GM19035 (cell line): ENCODE results near the gene ANKLE2.

ENCODE experiments used
- ATAC-seq: cut with Tn5 transposase; IDR thresholded peaks from one replicate; pipeline ENCODE4 v1.9.1; 2021; ENCODE audit not compliant: unreplicated experiment

Gene ANKLE2

DNA sequence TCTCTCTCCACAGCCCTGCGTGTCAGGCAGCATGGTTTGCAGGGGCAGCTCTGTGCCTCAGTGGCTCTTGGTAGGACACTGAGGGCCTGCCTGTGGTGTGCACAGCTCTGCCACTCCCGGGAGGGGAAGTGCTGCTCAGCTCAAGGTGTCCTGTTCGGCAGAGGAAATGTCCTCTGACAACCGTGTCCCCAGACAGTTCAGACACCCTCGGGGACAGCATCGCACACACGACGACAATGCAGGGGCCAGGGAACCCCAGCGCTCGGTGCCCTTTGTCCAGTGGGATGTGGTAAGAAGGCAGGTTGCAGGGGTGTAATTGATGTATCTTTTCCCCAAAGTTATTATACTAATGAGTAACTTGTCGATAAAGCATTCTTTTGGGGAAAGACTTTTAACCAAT is 14.2 kb downstream of the ANKLE2 start:
- no peak for ATAC-seq

DNA sequence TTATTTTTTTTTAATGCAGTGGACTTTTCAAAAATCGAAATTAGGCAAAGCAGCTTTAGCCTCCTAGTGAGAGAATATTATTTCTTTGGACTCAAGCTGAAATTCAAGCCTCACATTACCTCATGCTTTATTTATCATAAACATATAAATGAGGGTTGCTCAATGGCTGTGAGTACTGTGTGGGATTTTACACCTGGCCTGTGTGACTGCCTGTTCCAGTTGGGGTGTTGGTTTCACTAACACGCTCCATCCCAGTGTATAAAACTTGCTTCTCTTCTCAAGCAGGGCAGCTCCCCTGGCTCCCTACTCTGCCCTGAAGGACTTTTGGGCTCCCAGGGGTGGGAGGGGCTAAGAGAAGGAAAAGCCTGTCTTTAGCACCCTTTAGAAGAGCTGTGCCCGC is 15.0 kb downstream of the ANKLE2 start:
- ATAC-seq = no peak

DNA sequence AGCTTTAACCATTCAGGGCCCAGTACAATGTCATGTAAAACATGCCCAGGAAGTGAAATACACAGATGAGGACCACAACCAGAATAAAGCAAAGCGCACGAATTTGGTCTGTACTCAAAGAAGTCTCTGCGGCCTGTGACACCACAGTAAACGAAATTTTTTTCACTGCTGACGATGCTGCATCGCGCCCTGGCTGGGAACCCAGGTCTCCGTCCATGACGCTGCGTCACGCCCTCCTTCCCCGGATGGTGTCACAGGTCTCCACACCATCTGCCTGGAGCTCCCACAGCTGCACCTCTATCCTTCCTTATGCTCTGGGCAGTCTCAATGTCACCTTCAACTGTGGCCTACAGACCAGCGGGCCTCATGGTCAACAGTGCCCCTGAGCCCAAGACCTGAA is 17.8 kb downstream of the ANKLE2 start:
- no peak for ATAC-seq

DNA sequence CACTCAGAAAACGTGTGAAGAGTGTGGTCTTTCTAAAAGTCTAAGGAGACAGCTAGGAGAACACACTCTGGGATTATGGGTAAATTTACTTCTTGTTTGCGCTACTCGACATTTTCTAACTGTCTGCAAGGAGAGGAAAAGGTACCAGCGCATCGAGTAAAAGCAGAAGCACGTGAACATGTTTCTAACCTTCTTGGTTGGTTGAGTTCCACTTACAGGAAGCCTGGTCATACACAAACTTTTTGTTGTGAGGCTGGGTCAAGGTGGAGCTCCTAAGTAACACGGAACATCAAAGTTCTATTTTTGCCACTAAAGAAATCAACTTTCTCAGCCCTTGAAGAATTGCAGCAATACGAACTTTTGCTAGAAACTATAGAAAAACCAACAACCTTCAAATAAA is 20.0 kb downstream of the ANKLE2 start:
- no peak for ATAC-seq

DNA sequence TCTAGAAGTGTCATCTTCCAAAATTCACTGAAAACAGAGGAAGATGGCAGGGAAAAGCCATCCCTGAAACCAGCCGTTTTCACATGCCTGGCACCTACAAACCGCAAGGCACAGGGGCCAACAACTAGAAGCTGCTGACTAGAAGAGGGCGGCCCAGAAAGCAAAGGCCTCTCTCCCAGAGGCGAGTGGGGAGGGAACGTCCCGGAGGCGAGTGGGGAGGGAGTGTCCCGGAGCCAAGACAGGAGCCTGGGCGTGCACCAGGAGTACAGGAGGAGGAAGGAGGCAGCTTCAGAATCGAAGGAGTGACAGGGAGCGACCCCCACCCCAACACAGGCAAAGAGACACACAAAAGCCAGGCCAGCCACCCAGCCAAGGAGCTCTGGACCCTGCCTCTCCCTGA is 21.0 kb downstream of the ANKLE2 start:
- ATAC-seq = no peak

DNA sequence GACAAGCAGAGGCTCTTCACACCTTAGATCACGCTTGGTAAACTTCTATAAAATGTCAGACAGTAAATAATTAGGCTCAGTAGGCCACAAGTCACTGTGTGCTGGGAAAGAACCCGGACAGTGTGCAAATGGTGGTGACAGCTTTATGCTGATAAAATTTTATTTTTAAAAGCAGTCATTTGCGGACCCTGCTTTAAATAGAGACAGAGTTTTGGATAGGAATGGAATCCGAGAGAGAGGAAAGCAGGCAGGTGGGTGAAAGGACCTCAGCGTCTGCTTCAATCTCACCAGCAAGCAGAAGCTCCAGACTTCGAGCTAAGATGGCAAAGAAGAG is 21.4 kb downstream of the ANKLE2 start:
- no peak for ATAC-seq

DNA sequence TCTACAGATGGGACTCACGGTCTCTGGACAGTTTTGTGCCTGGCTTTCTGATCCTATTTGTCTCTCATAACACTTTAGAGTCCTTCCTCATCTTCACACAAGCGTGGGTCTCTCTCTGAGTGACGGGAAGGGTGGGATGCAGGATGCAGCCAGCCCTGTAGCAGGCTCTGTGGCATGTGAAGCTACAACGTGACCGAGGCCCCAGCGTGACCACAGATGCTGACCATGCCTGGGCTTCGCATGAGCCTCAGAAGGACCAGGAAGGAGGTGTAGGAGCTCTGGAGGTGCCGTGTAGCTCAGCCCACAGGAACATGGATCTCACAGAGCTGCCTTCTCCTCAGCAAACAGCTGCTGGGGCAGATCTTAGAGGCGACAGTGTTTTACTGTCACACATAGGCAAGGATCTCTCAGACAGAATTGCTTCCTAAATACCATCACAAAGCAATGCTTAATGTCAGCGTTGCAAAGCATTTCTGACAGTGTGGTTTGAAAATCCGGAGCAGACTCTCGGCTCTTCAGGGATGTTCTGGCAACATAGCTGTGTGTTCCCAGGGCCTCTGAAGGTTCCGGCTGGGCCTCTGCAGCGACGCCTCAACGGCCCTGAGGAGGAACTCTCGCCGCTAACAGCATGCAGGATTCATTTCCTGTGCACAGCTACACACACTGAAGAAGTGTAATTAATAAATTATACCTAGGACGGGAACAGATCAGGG is 21.9 kb downstream of the ANKLE2 start:
- no peak for ATAC-seq

DNA sequence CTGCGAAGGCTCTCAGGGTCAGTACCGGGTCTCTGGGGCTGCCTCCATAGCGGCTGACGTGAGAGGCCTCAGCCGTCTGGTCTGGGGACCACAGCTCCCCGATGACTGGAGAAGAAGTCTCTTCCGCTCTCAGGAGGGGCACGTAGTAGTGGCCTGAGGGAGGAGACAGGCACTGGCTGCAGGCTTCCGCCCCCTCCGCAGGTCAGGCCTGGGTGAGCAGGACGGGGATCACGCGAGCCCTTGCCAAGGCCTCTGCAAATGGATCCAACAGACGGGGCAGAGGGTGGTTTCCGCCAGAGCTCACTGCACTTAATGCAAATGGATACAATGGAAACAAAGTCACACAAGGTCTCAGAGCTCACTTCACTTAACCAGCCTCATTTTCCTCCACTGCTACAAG is 24.7 kb downstream of the ANKLE2 start:
- no peak for ATAC-seq

DNA sequence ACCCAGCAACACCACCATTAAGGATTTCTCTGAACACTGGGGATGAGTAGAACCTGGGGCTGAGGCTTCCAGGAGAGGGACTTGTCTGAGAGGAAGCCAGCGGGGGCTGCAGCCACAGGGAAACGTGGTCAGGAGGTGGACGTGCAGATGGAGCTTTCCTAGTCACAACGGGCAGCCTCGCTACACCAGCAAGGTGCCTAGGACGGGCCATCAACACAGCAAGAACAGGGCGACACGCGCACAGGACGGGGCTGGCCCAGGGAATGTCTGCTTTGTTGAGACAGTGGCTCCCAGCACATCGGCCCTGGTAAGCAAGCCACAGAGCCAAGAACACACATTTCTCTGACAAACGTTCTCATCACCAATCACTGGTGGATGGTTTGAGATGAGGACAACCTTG is 25.3 kb downstream of the ANKLE2 start:
- ATAC-seq = no peak

DNA sequence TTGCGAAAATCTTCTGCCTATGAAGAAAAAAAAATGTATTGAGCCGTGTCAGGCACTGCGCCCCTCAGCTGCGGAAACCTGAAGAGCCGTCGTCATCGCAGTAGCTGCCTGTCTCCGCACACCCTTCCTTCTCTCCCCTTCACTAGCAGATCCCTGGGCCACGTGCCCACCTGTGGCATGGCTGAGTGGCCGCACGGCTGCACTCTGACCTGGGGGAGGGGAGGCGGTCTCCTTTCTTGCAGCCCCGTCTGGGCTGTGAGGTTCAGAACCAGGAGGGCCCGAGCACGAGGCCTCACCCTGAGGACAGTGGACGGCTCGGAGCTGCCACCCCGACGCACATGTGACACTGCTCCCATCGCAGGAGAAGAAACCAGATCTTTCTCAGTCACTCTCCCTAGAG is 26.1 kb downstream of the ANKLE2 start:
- ATAC-seq = no peak

DNA sequence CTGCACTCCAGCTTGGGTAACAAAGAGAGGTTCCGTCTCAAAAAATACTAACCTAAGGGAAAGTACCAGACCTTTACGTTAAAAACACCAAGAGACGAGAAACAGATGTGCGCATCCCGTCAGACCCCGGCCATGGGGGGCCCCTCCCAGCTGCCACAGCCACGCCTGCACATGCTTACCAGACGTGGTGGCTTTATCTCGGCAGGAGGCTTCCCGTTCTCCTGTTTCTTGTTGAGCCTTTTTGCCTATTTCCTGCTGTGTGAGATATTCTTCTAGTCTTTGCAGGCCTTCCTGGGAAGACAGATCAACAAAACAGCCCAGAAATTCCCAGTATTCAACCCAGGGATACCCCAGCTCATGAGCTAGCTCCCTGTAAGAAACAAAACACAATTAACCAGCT is 27.4 kb downstream of the ANKLE2 start:
- no peak for ATAC-seq

DNA sequence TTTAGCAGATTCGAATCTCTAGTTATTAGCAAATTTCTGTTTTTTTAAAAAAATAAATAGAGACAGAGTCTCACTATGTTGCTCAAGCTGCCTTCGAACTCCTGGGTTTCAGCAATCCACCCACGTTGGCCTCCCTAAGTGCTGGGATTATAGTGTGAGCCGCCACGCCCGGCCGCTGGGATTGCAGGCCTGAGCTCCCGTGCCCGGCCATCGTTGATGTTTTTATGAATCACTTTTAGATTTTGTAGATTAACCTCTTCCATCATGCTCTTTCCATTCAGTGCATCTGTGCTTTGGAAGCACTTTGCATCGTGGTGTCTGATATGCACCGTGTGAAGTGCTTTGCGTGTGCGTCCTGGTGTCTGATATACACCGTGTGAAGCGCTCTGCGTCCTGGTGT is 30.1 kb downstream of the ANKLE2 start:
- ATAC-seq = no peak

DNA sequence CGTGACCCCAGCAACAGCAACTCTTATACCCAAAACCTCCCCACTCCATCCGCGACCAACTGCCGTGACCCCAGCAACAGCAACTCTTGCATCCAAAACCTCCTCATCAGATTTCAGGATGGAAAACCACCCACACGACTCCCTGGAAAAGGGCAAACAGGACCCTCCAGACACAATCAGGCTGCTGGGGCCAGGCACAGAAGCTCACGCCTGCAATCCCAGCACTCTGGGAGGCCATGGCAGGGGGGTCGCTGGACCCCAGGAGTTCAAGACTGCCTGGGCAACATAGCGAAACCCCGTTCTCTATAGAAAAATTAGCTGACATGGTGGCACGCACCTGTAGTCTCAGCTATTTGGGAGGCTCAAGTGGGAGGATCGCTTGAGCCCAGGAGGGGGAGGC is 31.3 kb downstream of the ANKLE2 start:
- no peak for ATAC-seq

DNA sequence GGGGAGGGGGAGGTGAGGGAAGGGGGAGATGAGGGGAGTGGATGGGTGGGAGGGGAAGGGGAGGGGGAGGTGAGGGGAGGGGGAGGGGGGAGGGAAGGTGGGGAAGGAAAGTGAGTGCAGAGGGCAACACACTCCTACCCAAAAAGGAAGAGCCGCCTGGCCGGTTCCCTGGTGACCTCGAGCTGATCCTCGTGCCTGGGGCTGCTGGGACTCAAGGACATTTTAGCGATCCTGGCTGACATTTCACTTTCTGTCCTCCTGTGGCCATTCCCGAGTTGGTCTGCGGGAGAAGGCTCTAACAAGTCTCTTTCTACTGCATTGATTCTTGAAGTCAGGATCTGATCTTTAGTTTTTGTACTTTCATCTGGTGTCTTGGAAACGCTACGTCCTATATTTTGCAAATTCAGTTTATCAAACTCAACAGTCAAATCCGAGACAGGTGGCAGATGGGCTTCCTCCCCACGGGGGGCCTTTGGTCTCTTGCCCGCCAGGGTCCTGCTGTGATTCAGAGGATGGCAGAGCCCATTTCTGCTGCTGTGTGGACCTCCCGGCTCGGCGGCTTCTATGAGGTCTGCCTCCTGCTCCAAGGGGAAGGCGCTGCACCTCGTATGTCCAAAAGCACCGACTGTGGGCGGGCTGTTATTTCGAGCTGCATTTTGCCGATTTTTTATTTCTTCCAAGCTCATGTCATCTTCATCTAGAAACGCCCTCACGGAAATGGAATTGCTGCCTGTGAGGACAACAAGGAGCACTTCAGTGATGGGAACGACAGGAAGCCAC is 31.9 kb downstream of the ANKLE2 start:
- ATAC-seq = no peak

DNA sequence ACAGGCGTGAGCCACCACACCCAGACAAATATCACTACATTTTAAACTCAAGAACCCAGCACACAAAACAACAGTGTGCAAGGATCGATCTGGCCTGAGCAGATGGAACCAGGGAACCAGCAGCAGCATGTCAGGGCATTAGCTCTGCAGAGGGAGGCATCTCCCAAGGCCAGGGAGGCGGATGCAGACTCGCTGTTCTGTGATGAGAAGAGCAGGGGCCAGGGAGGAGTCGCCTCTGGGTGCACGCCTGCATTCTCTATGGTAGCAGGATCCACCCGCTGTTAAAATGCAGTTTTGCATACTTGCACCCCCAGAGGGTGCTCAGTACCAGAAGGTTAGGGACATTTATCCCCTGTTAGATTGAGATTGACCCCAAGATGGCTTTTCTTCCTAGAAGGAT is 33.1 kb downstream of the ANKLE2 start:
- ATAC-seq = no peak

DNA sequence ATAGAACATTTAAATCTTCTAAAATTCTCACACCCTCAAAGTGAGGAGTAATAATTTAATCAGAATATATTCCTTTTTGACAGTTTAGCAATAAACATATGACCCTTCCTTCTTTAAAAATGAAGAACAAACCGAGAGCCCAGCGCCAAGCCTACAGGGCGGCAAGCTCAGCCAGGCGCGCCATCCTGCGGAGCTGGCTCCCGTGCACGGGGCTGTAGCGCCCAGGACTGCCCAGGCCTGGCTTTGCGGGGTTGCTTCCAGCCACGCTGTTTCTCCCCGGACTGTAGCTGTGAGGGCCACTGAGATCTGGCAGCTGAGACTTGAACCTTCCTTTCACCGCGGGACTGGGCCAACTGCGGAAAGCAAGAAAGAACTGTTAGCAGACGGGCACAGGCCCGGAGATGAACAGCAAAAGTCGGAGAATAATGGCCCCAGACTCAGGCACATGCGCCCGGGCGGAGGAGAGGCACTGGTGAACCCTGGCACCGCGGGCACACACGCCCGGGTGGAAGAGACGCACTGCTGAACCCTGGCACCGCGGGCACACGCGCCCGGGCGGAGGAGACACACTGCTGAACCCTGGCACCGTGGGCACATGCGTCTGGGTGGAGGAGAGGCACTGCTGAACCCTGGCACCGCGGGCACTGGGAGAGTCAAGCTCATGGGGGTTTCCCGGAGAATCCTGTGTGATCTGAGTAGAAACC is 34.4 kb downstream of the ANKLE2 start:
- no peak for ATAC-seq

DNA sequence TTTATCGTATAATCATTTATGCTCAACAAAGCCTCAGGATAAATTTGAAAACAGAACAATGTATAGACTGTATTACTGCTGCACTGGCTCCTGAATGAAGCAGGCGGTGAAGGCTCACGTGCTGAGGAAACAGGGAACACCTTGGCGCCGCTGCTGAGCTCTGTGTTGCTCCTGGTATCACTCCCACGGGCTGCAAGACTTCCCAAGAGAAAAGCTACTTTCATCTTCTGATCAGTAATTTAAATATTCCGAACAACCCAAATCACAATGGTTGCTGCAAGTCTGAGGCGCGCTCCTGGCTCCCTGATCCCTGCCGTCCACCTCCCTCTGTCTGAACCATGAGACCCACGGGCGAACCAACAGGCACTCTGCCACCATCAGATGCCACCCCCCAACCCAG is 35.2 kb downstream of the ANKLE2 start:
- ATAC-seq = no peak

DNA sequence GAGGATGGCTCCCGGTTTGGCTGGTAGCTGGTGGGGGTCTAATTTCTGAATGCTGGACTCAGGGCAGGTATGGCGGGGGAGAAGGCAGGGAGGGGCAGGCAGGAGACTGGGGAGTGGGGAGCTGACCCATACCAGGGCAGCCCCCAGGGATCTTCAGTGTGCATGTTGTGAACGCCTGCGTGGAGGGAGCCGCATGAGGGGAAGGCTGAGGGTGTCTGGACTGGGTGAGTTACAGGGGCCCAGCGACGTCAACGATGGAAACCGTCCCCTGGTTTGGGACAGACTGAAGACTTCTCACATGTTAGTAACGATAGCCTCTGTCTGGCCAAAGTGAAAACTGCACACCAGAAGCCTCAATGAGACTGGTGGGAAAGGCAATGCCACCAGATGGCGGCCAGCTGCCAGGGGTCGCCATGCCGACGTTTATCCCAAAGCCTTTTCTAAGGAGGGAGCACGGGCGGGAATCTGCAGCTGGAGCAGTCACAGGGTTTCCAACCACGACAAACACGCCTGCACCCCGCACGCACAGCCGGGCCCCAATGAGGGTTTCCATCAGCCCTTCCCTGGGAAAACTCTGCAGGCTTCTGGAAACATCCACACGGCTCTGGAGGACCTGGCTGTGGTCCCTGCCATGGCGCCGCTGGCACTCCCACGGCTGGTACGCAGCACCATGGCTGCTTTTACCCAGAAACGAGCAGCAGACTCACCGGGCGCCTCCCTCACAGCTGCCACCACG is 37.0 kb downstream of the ANKLE2 start:
- ATAC-seq = no peak

DNA sequence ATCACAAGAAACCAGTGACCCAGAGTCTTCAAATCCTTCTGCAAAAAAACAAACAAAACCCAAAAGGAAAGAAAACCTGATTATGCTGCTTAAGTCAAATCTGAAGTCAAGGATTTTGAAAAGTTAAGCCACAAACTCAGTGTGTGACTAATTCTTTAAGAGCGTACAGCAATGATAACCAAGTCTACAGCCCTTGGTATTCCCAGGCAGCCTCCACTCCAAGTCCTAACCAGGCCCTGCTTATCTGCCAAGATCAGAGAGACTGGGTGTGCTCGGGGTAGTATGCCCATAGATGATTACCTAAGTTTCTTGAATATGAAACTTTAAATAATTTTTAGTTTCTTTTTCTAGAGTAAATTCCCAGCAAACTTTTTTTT is 37.9 kb downstream of the ANKLE2 start:
- ATAC-seq = no peak

DNA sequence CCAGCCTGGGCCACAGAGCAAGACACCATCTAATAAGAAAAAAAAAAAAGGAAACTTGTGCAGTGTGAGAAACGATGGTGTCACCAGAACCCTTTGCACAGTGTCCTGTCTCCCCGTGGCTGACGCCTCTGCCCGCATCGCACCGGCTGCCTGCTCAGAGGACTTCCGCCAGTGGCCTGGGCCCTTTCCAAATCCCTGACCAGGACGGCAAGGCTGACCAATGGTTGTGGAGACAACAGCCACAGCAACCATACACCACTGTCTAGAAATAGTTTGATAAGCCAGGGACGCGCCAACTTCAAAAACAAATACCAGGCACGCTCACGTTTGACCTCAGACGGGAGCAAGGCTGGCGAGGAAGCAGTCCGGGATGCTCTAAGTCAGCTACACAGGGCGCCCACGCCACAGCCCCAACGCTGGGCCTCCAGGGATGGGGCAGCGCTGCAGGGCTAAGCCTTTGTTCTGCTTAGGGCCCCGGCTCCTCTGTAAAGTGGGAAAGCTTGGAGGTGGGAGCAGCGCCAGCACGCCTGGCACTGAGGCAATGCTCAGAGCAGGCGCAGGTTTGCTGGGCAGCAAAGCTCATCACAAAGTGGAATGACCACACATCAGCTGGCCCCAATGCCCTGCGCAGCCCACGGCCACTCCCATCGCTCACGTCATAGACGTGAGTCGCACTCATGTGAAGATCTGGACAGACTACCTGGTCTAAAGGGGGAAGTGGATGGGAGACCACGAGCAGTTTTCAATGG is 38.4 kb downstream of the ANKLE2 start:
- no peak for ATAC-seq
